Motor neuron (in vitro differentiated cells): ENCODE results near the gene MIEF1. TPM values are rescaled to one million over a fixed set of nuclear protein-coding genes. Genes with fewer than 3 reads are reported as not detected.
A peak's percentile ranks its signal among the peaks of the same experiment; 100 is the strongest.

Experiments used
- ATAC-seq, 8 experiments: fragments of 200-7000 bp; cut with Tn5 transposase; replicated peaks in 6 of 8; 2 replicates each; pipeline ENCODE4 v1.8.0; 2021; ENCODE audit warnings: mild to moderate bottlenecking in 8 of 8, moderate library complexity in 8 of 8
- H3K27ac ChIP-seq, 2 donors: fragments of 250-450 bp; sonication (Bioruptor Pico); 2 replicates each; pipeline ENCODE4 v1.9.0; 2021; ENCODE audit warnings: antibody characterized with exemption in 2 of 2, mild to moderate bottlenecking in 2 of 2, moderate library complexity in 1 of 2
- H3K4me1 ChIP-seq, 2 donors: fragments of 250-450 bp; sonication (Bioruptor Pico); replicated peaks in 1 of 2; 2 replicates each; pipeline ENCODE4 v1.6.1; 2021; ENCODE audit warnings: antibody characterized with exemption in 2 of 2, mild to moderate bottlenecking in 2 of 2, moderate library complexity in 1 of 2
- H3K4me3 ChIP-seq, 5 donors: fragments of 250-450 bp; sonication (Bioruptor Pico); 2 replicates each; pipeline ENCODE4 v1.9.0; 2021; ENCODE audit warnings: antibody characterized with exemption in 5 of 5, mild to moderate bottlenecking in 5 of 5, moderate library complexity in 4 of 5
- WGBS, 10 experiments: fragments of 450-650 bp; shearing (Covaris generic); methylation state at CpG; one replicate each; pipeline ENCODE4 v1.0.0; 2022; 5-methylcytosine and 5-hydroxymethylcytosine counted together
- in situ Hi-C, 9 experiments: fragments of 400-800 bp; cut with MboI; loops; one replicate each; pipeline ENCODE4 v1.15.0; 2021; ENCODE audit warnings: low sequenced_read_pairs in 9 of 9, low pct_unique_long_range_greater_than_20kb in 2 of 9; ENCODE audit not compliant: unreplicated experiment in 9 of 9
- total RNA-seq, 8 experiments: library from RNA; unstranded; fragments of 300-600 nt; gene quantifications; 2 replicates each; pipeline versions ENCODE4 v1.2.3 to v1.2.4, GENCODE V29; 2022

The MIEF1 gene
- 10 to 100 TPM; 20.9 to 38.8 (median 29.2) TPM for total RNA-seq

DNA sequence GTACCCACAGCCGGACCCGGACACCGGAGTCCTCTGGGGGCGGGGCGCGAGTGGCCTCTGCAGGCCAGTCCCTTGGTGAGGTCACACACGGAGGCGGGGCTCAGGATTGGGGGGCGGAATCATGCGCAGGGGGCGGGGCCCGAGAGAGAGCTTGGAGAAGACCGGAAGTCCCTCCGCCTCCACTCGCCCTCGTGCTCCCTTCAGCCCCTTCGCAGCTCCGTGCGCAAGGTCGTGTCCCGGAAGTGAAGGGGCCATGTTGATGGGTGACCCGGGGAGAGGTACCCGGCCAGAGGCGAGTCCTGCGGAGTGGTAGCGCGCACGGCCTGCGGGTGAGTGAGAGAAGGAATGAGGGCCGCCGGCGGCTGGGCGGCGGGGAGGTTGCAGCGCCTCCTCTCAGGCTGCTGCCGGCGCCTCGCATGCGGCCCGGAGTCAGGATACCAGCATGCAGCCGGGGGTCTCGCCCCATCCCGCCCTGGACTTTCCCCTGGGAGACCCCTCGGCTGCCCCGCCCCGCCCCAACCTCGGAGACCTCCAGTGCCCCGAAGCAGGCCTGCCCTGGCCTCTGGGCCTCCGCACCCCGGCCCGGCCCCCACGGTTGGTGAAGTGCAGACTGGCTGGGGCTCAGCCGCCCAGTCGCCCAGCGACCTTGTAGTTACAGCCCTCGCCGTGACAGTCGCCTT, at the start of gene MIEF1:
MIEF1 (plus strand) TSS at position 182 of the 680 bp plus-strand sequence. CDS start 9,005 bp downstream, outside the sequence.
- in situ Hi-C loops, result loop anchor here in 7 of 9 experiments (25.0 kb wide), 4 partner anchors 90 to 340 kb away; partner anchors contain the start of genes CBX7 (in 6 of the 7), SYNGR1 (in 2 of the 7) and TAB1 (in 1 of the 7)
- Histone ChIP-seq H3K4me3 (peak within 1 kb of the TSS; percentile 70 to 85 (median 78)), H3K27ac (peak within 1 kb of the TSS; percentile 77 to 91), H3K4me1 (peaks cover 15 to 22% of the 10 kb centered on the region in 2 donors)
- ATAC-seq, result peak; percentile 90 to 98 (median 97)
- WGBS, 10 experiments, result 0 to 2% methylated on average over 4 to 11 of the region's 58 CpGs; no CpG with 5 or more reads in 8 of the 10 experiments

DNA sequence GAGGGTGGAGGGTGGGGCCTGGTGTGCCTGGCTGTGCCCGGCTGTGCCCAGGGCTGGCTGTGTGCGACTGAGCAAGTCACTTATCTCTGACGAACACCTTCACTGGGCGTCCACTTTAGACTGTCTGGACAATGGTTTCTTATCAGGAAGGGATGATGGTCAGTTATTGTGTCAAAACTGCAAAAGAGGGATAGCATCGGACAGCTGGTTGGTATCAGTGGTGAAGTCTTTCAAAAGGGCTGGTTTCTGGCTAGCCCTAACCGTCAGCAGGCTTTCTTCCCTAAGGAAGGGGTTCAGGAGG, 49.4 kb upstream of the MIEF1 start:
- H3K4me3 ChIP-seq, result no peak overlapping the region
- ATAC-seq, result peak in 2 of 8 experiments; percentile 1 to 6
- peaks cover 5 to 16% of the 10 kb centered on the region in 2 donors for H3K4me1 ChIP-seq
- in situ Hi-C loops, result no loop called here
- no peak overlapping the region for H3K27ac ChIP-seq
- 54 to 100% (median 80%) methylated on average over 1 to 4 of the region's 6 CpGs; no CpG with 5 or more reads in 7 of the 10 experiments for whole genome bisulfite sequencing, 10 experiments

DNA sequence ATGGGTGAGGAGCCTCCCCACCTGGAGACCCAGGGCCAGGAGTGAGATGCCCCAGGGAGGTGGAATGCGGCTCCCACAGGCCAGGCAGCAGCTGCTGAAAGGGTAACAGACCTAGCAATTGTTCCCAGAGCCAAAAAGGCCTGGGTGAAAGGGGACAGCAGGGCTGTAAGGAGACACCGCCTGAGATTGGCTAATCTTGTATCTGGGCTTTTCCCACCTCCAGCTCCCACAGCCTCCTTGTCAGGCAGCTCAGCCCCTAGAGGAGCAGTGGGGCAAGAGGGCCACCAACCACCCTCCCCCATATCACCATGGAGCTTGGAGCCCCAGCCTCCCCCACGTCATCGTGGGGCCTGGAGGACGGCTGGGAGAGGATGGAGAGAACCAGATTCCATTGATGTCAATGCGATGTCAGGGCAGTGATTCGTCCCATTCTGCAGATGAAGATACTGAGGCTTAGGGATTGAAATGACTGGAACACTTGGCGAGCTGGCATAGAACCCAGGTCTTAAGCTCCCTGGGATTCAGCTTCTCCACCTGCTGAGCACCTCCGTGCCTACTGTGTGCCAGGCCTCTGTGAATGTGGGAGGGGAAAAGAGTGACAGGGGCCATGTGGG, 48.2 kb upstream of the MIEF1 start:
- Histone ChIP-seq H3K4me1 (peaks cover 5 to 17% of the 10 kb centered on the region in 2 donors), H3K4me3 (no peak overlapping the region), H3K27ac (no peak overlapping the region)
- in situ Hi-C loops, result no loop called here
- no peak for ATAC-seq
- WGBS, 10 experiments, result 78 to 100% methylated on average over 1 to 3 of the region's 9 CpGs; no CpG with 5 or more reads in 8 of the 10 experiments

DNA sequence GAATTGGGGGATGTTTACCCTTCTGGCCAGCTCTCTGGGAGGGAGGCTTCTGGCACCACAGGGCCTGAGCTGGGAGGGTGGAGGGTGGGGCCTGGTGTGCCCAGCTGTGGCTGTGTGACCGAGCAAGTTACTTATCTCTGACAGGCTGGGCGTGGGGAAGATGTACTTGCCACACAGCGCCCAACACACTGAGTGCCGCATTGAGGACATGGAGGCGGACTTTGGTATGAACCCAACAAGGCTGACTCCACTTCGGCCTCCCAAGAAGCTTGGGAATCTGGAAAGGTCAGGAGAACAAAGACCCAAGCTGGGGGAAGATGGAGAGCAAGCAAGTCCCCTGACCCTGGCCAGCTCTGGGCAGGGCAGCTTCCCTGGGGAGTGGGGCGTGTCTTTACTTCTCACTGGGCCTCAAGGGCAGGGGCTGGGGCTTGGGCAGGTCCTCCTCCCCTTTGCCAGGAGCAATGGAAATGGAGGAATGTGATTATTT, 47.7 kb upstream of the MIEF1 start:
- WGBS, 10 experiments, result 0 to 63% (median 37%) methylated on average over 1 to 6 of the region's 7 CpGs; no CpG with 5 or more reads in 6 of the 10 experiments
- H3K27ac ChIP-seq, result no peak overlapping the region
- peaks cover 5 to 21% of the 10 kb centered on the region in 2 donors for H3K4me1 ChIP-seq
- ATAC-seq, result peak in 3 of 8 experiments; percentile 34 to 58 (median 48)
- H3K4me3 ChIP-seq, result no peak overlapping the region
- in situ Hi-C loops, result no loop called here

DNA sequence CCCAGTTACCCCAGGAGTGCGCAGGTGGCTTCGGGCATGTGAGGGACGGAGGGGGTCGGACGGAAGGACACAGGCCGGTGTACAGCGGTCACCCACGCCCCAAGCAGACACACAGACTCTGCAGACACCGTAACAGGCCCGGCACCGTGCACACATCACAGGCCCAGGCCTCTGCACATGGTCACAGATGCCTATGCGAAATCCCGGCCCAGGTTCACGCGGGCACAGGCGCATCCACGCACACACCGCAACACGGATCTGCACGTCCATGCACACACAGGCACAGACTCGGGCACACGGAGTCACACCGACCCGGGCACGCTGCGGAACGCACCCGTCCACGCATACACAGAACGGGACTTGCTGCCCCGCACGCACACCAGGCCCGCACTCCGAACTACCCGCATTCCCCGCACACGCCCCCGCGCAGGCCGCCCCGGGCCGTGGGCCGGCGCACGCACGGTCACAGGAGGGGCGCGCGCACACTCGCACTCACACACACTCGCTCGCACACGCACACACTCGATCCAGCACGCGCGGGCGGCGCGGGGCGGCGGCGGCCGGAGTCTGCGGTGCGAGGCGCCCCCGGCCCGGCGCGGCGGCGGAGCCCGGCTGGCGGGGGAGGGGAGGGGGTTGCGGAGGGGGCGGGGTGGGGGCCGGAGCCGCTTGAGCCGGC, 45.4 kb upstream of the MIEF1 start, which contains the start of gene MGAT3:
MGAT3 (plus strand) TSS at position 491 of the 676 bp plus-strand sequence. CDS start 30,336 bp downstream, outside the sequence.
- in situ Hi-C loops, result no loop called here
- Histone ChIP-seq H3K4me3 (peak within 1 kb of the TSS; percentile 55 to 98 (median 58)), H3K27ac (peak within 1 kb of the TSS; percentile 85 to 89), H3K4me1 (peaks cover 5 to 21% of the 10 kb centered on the region in 2 donors)
- ATAC-seq, result peak in 6 of 8 experiments; percentile 3 to 53 (median 44)
- WGBS, 10 experiments, result 33% methylated on average over 5 of the region's 80 CpGs; no CpG with 5 or more reads in 9 of the 10 experiments

DNA sequence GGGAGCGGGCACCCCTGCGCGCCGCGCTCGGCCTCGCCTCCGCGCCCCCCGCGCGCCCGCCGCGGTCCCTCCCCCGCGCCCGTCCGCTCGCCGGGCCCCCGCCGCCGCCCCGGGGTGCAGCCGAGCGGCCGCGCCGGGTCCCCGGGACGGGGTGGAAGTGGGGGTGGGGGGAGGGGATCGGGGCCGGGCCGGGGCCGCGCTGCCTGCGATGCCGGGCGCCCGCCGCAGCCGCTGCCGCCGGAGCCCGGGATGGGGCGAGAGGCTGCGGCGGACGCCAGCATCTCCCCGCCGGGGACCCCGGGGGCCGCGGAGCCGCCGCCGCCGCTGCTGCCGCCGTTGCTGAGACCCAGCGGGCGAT, 44.9 kb upstream of the MIEF1 start:
- peak in 5 of 8 experiments; percentile 4 to 44 (median 35) for ATAC-seq
- Histone ChIP-seq H3K4me1 (peaks cover 5 to 21% of the 10 kb centered on the region in 2 donors), H3K4me3 (peak overlapping the region; percentile 55 to 98 (median 58)), H3K27ac (peak overlapping the region; percentile 85 to 89)
- 10% methylated on average over 2 of the region's 63 CpGs; no CpG with 5 or more reads in 9 of the 10 experiments for WGBS, 10 experiments
- in situ Hi-C loops, result no loop called here

DNA sequence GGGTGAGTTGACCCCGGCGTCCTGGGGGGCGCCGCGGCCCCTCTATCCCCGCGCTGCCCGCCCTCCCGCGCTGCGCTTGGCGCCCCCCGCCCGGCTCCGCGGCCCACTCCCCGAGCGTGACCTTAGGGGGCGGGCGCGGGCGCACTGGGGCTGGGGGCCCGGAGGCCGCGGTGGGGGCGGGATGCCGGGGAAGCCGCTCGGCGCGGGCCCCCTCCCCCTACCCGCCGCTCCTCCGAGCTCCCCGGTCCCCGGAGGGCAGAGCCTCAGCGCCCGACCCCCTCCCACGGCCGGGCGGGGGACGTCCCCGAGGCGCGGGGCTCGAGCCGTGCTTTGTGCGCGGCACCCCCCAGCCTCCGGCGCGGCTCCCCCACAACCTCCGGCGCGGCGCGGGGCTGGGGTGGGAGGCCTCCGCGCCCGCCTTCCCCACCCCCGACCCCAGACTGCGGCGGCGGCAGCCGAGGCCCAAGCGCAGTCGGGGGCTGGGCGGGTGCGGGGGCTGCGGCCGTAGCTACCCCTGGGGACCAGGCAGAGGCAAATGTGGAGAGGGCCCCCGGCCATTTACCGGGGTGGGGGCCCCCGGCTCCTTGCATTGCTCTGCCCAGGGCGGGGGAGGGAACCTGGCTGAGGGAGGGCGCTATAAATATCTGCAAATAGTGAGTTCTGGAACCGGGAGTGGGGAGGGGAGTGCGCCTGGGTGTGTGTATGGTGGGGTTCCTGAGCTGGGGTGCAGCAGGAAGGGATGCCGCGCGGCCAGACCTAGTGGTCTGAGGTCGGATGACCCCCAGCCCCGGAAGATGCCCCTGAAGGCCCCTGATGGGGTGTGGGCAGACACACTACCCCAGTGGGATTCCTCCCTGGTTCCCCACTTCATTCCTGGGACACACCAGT, 44.3 kb upstream of the MIEF1 start:
- Histone ChIP-seq H3K27ac (peak overlapping the region; percentile 85 to 89), H3K4me3 (peak overlapping the region; percentile 55 to 98 (median 58)), H3K4me1 (peaks cover 10 to 24% of the 10 kb centered on the region in 2 donors)
- peak; percentile 12 to 75 (median 64) for ATAC-seq
- in situ Hi-C loops, result no loop called here
- no CpG with 5 or more reads among the region's 83 CpGs for WGBS, 10 experiments

DNA sequence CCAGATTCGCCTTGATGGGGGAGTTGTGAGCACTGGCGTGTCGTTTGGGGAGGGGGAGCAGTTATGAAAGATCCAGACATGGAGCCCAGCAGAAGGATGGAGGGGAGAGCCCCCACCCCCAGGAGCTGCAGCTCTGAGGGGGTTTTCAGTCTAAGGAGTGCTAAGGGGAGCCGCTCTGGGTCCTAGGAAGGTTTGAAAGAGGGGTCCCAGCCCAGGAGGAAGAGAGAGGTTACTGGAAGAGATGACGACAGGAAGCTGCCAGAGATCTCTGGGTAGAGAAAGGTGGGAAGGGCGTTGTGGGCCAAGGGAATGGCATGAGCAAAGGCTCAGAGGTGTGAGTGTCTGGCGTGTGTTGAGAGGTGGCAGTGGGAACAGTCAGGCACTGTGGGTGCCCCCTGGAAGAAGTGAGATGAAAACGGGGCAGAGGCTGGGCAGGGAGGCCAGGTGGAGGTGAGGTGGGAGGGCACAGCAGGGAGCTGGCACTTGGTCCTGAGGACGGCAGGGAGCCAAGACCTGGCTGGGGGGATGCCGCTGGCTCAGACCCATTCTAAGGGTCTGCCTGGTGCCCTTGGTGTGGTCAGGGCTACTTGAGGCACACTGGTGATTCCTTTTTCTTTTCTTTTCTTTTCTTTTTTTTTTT, 43.5 kb upstream of the MIEF1 start:
- H3K27ac ChIP-seq, result peak overlapping the region; percentile 85 to 89
- in situ Hi-C loops, result no loop called here
- ATAC-seq, result no peak
- peaks cover 11 to 26% of the 10 kb centered on the region in 2 donors for H3K4me1 ChIP-seq
- 20 to 83% (median 40%) methylated on average over 1 to 2 of the region's 10 CpGs; no CpG with 5 or more reads in 5 of the 10 experiments for WGBS, 10 experiments
- H3K4me3 ChIP-seq, result peak overlapping the region; percentile 55 to 98 (median 58)

DNA sequence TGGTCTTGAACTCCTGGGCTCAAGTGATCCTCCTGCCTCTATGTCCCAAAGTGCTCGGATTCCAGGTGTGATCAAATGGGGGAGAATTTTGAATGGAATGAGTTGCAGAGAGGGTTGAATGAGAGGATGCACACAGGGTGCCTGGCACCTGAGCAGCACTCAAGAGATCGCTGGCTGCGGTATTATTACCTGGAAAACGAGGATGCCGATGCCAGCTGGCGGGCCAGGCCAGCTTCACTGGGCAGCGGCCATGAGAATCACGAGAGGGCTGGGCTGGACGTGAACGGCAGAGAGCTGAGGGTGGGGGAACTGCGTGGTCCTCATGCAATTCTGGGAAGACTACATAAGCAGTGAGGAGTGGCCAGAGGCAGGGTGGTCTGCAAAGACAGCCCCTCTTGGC, 42.4 kb upstream of the MIEF1 start:
- in situ Hi-C loops, result no loop called here
- 25 to 96% (median 80%) methylated on average over 1 to 5 of the region's 11 CpGs; no CpG with 5 or more reads in 5 of the 10 experiments for WGBS, 10 experiments
- Histone ChIP-seq H3K27ac (no peak overlapping the region), H3K4me1 (peaks cover 7 to 21% of the 10 kb centered on the region in 2 donors), H3K4me3 (no peak overlapping the region)
- ATAC-seq, result no peak

DNA sequence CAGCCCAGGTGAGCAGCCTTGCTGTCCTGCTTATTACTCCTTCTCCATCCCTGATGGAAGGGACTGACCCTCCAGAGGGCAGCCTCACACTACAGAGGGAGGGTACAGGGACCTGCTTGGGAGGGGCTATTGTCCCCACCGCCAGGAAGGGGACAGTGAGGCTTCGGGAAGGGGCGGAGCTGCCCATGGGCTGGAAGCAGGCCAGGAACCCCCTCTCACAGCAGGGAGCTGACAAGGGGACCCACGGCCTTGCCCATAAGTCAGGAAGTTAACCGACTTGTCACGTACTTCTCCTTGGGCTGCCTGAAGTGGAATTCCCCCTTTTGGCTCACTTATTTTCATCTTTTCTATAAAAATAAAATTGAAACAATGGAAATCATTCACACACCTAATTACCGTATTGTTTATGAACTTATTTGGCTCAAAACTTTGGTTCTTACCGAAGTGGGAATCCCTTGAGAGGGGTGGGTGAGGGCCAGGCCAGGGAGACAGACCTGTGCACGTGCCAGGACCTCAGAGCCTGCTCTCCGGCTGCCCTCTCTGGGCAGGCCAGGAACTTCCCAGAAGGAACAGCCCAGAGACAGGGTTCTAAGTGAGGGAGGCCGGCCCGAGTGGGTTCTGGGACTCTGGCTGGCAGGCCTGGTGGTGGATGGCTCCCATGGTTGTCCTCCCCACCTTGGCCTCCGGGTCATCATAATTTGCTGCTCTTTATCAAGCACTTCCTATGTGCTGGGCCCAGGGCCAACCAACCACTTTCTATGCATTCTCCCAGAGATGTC, 39.5 kb upstream of the MIEF1 start:
- Histone ChIP-seq H3K27ac (no peak overlapping the region), H3K4me1 (peaks cover 8 to 14% of the 10 kb centered on the region in 2 donors), H3K4me3 (no peak overlapping the region)
- ATAC-seq, result peak in 6 of 8 experiments; percentile 9 to 47 (median 39)
- in situ Hi-C loops, result no loop called here
- 39 to 100% (median 57%) methylated on average over 1 to 6 of the region's 13 CpGs; no CpG with 5 or more reads in 3 of the 10 experiments for WGBS, 10 experiments

DNA sequence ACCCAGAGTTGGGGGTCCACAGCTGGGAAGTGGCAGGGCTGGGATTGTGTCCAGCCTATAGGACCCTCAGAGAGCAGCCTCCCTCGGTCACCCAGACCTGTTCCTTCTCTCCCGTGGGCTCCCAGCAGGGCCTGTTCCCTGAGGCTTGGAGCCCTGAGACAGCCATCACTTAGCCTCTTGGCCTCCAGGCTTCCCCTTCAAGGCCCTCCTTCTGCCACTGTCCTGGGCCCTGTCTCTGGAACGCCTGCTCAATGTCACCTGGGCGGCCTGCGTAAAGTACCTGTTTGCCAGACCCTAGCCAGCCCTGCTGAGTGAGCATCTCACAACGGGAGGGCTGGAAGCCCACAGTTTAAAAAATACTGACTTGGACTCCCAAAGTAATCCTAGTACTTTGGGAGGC, 38.8 kb upstream of the MIEF1 start:
- Histone ChIP-seq H3K27ac (no peak overlapping the region), H3K4me1 (peaks cover 8 to 14% of the 10 kb centered on the region in 2 donors), H3K4me3 (no peak overlapping the region)
- in situ Hi-C loops, result no loop called here
- WGBS, 10 experiments, result 80 to 100% (median 95%) methylated on average over 2 to 4 of the region's 6 CpGs; no CpG with 5 or more reads in 5 of the 10 experiments
- ATAC-seq, result no peak
